ENCODE measurements around the gene BMPR2.

- TF ChIP-seq, protein P1, sequence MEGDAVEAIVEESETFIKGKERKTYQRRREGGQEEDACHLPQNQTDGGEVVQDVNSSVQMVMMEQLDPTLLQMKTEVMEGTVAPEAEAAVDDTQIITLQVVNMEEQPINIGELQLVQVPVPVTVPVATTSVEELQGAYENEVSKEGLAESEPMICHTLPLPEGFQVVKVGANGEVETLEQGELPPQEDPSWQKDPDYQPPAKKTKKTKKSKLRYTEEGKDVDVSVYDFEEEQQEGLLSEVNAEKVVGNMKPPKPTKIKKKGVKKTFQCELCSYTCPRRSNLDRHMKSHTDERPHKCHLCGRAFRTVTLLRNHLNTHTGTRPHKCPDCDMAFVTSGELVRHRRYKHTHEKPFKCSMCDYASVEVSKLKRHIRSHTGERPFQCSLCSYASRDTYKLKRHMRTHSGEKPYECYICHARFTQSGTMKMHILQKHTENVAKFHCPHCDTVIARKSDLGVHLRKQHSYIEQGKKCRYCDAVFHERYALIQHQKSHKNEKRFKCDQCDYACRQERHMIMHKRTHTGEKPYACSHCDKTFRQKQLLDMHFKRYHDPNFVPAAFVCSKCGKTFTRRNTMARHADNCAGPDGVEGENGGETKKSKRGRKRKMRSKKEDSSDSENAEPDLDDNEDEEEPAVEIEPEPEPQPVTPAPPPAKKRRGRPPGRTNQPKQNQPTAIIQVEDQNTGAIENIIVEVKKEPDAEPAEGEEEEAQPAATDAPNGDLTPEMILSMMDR (IDR thresholded peaks at IDR 0.05) = no peak
- TF ChIP-seq POLR2A (IDR thresholded peaks at IDR 0.05) (no peak), POLR2AphosphoS5 (IDR thresholded peaks at IDR 0.05) (no peak)
Measured at GRCh38 chr2:202418027-202418426, 41.9 kb downstream of the BMPR2 start.

Data from breast epithelium (tissue), 3 donors.